Progenitor cell of endocrine pancreas (in vitro differentiated cells): ENCODE measurements around the gene ZNF878. TPM values are rescaled to one million over a fixed set of nuclear protein-coding genes. Genes with fewer than 3 reads are reported as not detected.
A peak's percentile ranks its signal among the peaks of the same experiment; 100 is the strongest.

ENCODE experiments used
- DNase-seq: peaks from one replicate; pipeline ENCODE4 v3.0.0; 2021; ENCODE audit warnings: low spot score; ENCODE audit not compliant: unreplicated experiment
- H3K27ac Mint-ChIP-seq: 2 replicates; pipeline ENCODE4 v1.8.0; 2021; ENCODE audit warnings: mild to moderate bottlenecking, moderate library complexity, mixed read lengths
- H3K27me3 Mint-ChIP-seq: 2 replicates; pipeline ENCODE4 v1.8.0; 2021; ENCODE audit warnings: mixed read lengths
- H3K36me3 Mint-ChIP-seq: 2 replicates; pipeline ENCODE4 v1.8.0; 2022; ENCODE audit warnings: mixed read lengths; ENCODE audit not compliant: insufficient read depth
- H3K4me1 Mint-ChIP-seq: 2 replicates; pipeline ENCODE4 v1.8.0; 2021; ENCODE audit warnings: low read depth, mixed read lengths
- H3K4me3 Mint-ChIP-seq: 2 replicates; pipeline ENCODE4 v1.8.0; 2021; ENCODE audit warnings: low read depth, mild to moderate bottlenecking, moderate library complexity, mixed read lengths
- H3K9me3 Mint-ChIP-seq: 2 replicates; pipeline ENCODE4 v1.8.0; 2021; ENCODE audit warnings: low read depth, mixed read lengths
- CTCF ChIP-seq: fragments of 200-600 bp; sonication (generic); IDR thresholded peaks from one replicate; pipeline ENCODE4 v1.5.0; 2021; ENCODE audit warnings: antibody characterized with exemption, mild to moderate bottlenecking; ENCODE audit not compliant: unreplicated experiment
- long read RNA-seq: library from polyadenylated mRNA; unstranded; transcript quantifications from one replicate; pipeline ENCODE4 v2.0.0, GENCODE V29; 2020
- total RNA-seq: library from RNA; stranded (reverse); gene quantifications from 2 replicates; pipeline ENCODE4 v1.2.1, GENCODE V29; 2021

Gene ZNF878
- total RNA-seq = 2.2 and 2.9 TPM in 2 replicates
- long read RNA-seq, partial matches to known transcripts = 0 of 5 reads
- long read RNA-seq, other reads (novel, unspliced or antisense) = 1 of 5 reads

- H3K4me3 Mint-ChIP-seq = peak within 1 kb of the TSS; percentile 88
- H3K9me3 Mint-ChIP-seq = peaks cover 6% of the 10 kb centered on the region
- peaks cover 13% of the 10 kb centered on the region for H3K36me3 Mint-ChIP-seq
These were observed at the start of gene ZNF878 for GRCh38 chr19:12052497-12053169. ZNF878 (minus strand) TSS chr19:12052961; CDS start chr19:12052801, 160 bp downstream.

GRCh38 chr19:12098040-12098439, 45.3 kb upstream of the ZNF878 start:
- peaks cover 52% of the 10 kb centered on the region for H3K9me3 Mint-ChIP-seq
- no peak for TF ChIP-seq CTCF
- peaks cover 46% of the 10 kb centered on the region for H3K36me3 Mint-ChIP-seq

More at GRCh38 chr19:12052497-12053169, at the start of gene ZNF878:
- DNase-seq = peak; percentile 90
- peak within 1 kb of the TSS; percentile 97 for H3K27ac Mint-ChIP-seq
- TF ChIP-seq CTCF = peak; percentile 46
- peaks cover 7% of the 10 kb centered on the region for H3K4me1 Mint-ChIP-seq
- H3K27me3 Mint-ChIP-seq = peaks cover 12% of the 10 kb centered on the region

GRCh38 chr19:12095111-12095790, 42.5 kb upstream of the ZNF878 start:
- no peak for DNase-seq
- Mint-ChIP-seq H3K9me3 (peaks cover 35% of the 10 kb centered on the region), H3K4me3 (no peak overlapping the region), H3K27ac (no peak overlapping the region), H3K4me1 (peaks cover 2% of the 10 kb centered on the region), H3K36me3 (peaks cover 38% of the 10 kb centered on the region), H3K27me3 (no peaks in the 10 kb centered on the region)
- TF ChIP-seq CTCF = no peak

More at GRCh38 chr19:12098040-12098439, 45.3 kb upstream of the ZNF878 start:
- Mint-ChIP-seq H3K4me1 (peaks cover 2% of the 10 kb centered on the region), H3K27me3 (no peaks in the 10 kb centered on the region), H3K4me3 (no peak overlapping the region), H3K27ac (no peak overlapping the region)
- DNase-seq = no peak

GRCh38 chr19:12093777-12094176, 41.0 kb upstream of the ZNF878 start:
- Mint-ChIP-seq H3K27me3 (no peaks in the 10 kb centered on the region), H3K4me3 (no peak overlapping the region), H3K27ac (no peak overlapping the region), H3K4me1 (peaks cover 2% of the 10 kb centered on the region), H3K9me3 (peaks cover 22% of the 10 kb centered on the region), H3K36me3 (peaks cover 30% of the 10 kb centered on the region)
- no peak for TF ChIP-seq CTCF
- DNase-seq = no peak

GRCh38 chr19:12092956-12093355, 40.2 kb upstream of the ZNF878 start:
- H3K27ac Mint-ChIP-seq = peak overlapping the region; percentile 90
- DNase-seq = no peak
- H3K4me3 Mint-ChIP-seq = peak overlapping the region; percentile 79
- TF ChIP-seq CTCF = no peak
- peaks cover 2% of the 10 kb centered on the region for H3K4me1 Mint-ChIP-seq
- no peaks in the 10 kb centered on the region for H3K27me3 Mint-ChIP-seq
- H3K9me3 Mint-ChIP-seq = peaks cover 20% of the 10 kb centered on the region
- H3K36me3 Mint-ChIP-seq = peaks cover 24% of the 10 kb centered on the region
